GM23338 (cell line): ENCODE results near the gene USP49. TPM values are rescaled to one million over a fixed set of nuclear protein-coding genes. Genes with fewer than 3 reads are reported as not detected.

ENCODE experiments used
- ATAC-seq: fragments of 200-7000 bp; cut with Tn5 transposase; 3 replicates; pipeline ENCODE4 v1.9.1; 2020
- DNase-seq: peaks from one replicate; pipeline ENCODE4 v3.0.0-alpha.2; 2015; ENCODE audit warnings: low spot score
- H2AFZ ChIP-seq: fragments of 200-600 bp; sonication (generic); 2 replicates; pipeline ENCODE4 v1.8.0; 2016; ENCODE audit warnings: antibody characterized with exemption, mild to moderate bottlenecking, moderate library complexity
- H3F3A ChIP-seq: fragments of 200-600 bp; sonication (generic); replicated peaks from 2 replicates; pipeline ENCODE4 v1.8.0; 2017; ENCODE audit warnings: antibody characterized with exemption, mixed run types, low read depth
- H3K27ac ChIP-seq: fragments of 200-600 bp; sonication (generic); 2 replicates; pipeline ENCODE4 v1.6.1; 2016; ENCODE audit warnings: low read depth
- H3K27me3 ChIP-seq: fragments of 200-600 bp; sonication (generic); 2 replicates; pipeline ENCODE4 v1.8.0; 2016; ENCODE audit warnings: mild to moderate bottlenecking, mixed run types, moderate library complexity; ENCODE audit not compliant: insufficient read depth
- H3K36me3 ChIP-seq: fragments of 200-600 bp; sonication (generic); 2 replicates; pipeline ENCODE4 v1.8.0; 2016; ENCODE audit warnings: mild to moderate bottlenecking; ENCODE audit not compliant: insufficient read depth
- H3K4me1 ChIP-seq: fragments of 200-600 bp; sonication (generic); 2 replicates; pipeline ENCODE4 v1.8.0; 2016; ENCODE audit warnings: mild to moderate bottlenecking, moderate library complexity; ENCODE audit not compliant: insufficient read depth
- H3K4me2 ChIP-seq: fragments of 200-600 bp; sonication (generic); 2 replicates; pipeline ENCODE4 v1.7.1; 2017; ENCODE audit warnings: mixed run types
- H3K4me3 ChIP-seq: fragments of 200-600 bp; sonication (generic); 2 replicates; pipeline ENCODE4 v1.6.1; 2016; ENCODE audit warnings: mixed run types
- H3K79me2 ChIP-seq: fragments of 200-600 bp; sonication (generic); replicated peaks from 2 replicates; pipeline ENCODE4 v1.8.0; 2017; ENCODE audit warnings: mild to moderate bottlenecking; ENCODE audit not compliant: insufficient read depth
- H3K9me2 ChIP-seq: fragments of 200-600 bp; sonication (generic); 2 replicates; pipeline ENCODE4 v1.8.0; 2017; ENCODE audit not compliant: insufficient read depth
- H4K20me1 ChIP-seq: fragments of 200-600 bp; sonication (generic); replicated peaks from 2 replicates; pipeline ENCODE4 v1.8.0; 2017; ENCODE audit warnings: mild to moderate bottlenecking; ENCODE audit not compliant: insufficient read depth
- H3K27ac Mint-ChIP-seq: 2 replicates; pipeline ENCODE4 v1.8.0; 2020; ENCODE audit warnings: inconsistent platforms, mild to moderate bottlenecking, moderate library complexity, mixed read lengths
- H3K27me3 Mint-ChIP-seq: 3 replicates; pipeline ENCODE4 v1.8.0; 2022; ENCODE audit warnings: low read depth, mild to moderate bottlenecking, moderate library complexity, mixed read lengths, inconsistent platforms; ENCODE audit not compliant: insufficient read depth, poor library complexity
- H3K36me3 Mint-ChIP-seq: 3 replicates; pipeline ENCODE4 v1.8.0; 2021; ENCODE audit warnings: low read depth, mild to moderate bottlenecking, inconsistent platforms, moderate library complexity, mixed read lengths
- H3K4me1 Mint-ChIP-seq: 3 replicates; pipeline ENCODE4 v1.8.0; 2020; ENCODE audit warnings: mild to moderate bottlenecking, inconsistent platforms, mixed read lengths
- H3K4me3 Mint-ChIP-seq: 3 replicates; pipeline ENCODE4 v1.8.0; 2021; ENCODE audit warnings: moderate library complexity, mild to moderate bottlenecking, inconsistent platforms, mixed read lengths
- H3K9me3 Mint-ChIP-seq: 3 replicates; pipeline ENCODE4 v1.8.0; 2020; ENCODE audit warnings: moderate library complexity, mild to moderate bottlenecking, inconsistent platforms, mixed read lengths
- CREB1 ChIP-seq: fragments of 250-450 bp; sonication (Bioruptor Pico); IDR thresholded peaks from 2 replicates; pipeline ENCODE4 v1.5.0; 2020; ENCODE audit warnings: low read depth, mild to moderate bottlenecking, moderate library complexity
- CTCF ChIP-seq, 2 experiments: fragments of 200-600 bp in 1 of 2; sonication (generic) in 1 of 2; conservative IDR thresholded peaks; 2 replicates each; pipeline versions ENCODE4 v1.5.1 to v1.6.1; 2016 to 2017; ENCODE audit warnings: antibody characterized with exemption in 2 of 2, low read depth in 2 of 2, mild to moderate bottlenecking in 2 of 2, moderate library complexity in 1 of 2
- ETS1 ChIP-seq: IDR thresholded peaks from 2 replicates; pipeline ENCODE4 v1.6.1; 2016; ENCODE audit warnings: antibody characterized with exemption
- EZH2 ChIP-seq: fragments of 200-600 bp; sonication (generic); IDR thresholded peaks from one replicate; pipeline ENCODE4 v1.8.0; 2017; ENCODE audit warnings: antibody characterized with exemption, mild to moderate bottlenecking, low read depth; ENCODE audit not compliant: unreplicated experiment
- EZH2phosphoT487 ChIP-seq: fragments of 200-600 bp; sonication (generic); IDR thresholded peaks from one replicate; pipeline ENCODE4 v1.8.1; 2018; ENCODE audit warnings: antibody characterized with exemption; ENCODE audit not compliant: unreplicated experiment
- JUNB ChIP-seq: IDR thresholded peaks from one replicate; pipeline ENCODE4 v1.6.1; 2016; ENCODE audit warnings: antibody characterized with exemption; ENCODE audit not compliant: unreplicated experiment
- POLR2AphosphoS5 ChIP-seq: IDR thresholded peaks from 2 replicates; pipeline ENCODE4 v1.6.1; 2016; ENCODE audit warnings: antibody characterized with exemption, low read depth
- STAT1 ChIP-seq: IDR thresholded peaks from one replicate; pipeline ENCODE4 v1.6.1; 2016; ENCODE audit warnings: antibody characterized with exemption; ENCODE audit not compliant: unreplicated experiment
- ZNF114 ChIP-seq: fragments of 250-450 bp; sonication (Bioruptor Pico); IDR thresholded peaks from 2 replicates; pipeline ENCODE4 v1.5.0; 2020; ENCODE audit warnings: mild to moderate bottlenecking, moderate library complexity
- ZNF331 ChIP-seq: fragments of 250-450 bp; sonication (Bioruptor Pico); IDR thresholded peaks from 2 replicates; pipeline ENCODE4 v1.5.0; 2020; ENCODE audit warnings: low read depth, mild to moderate bottlenecking, moderate library complexity
- ZNF462 ChIP-seq: fragments of 250-450 bp; sonication (Bioruptor Pico); IDR thresholded peaks from 2 replicates; pipeline ENCODE4 v1.5.0; 2020; ENCODE audit warnings: mild to moderate bottlenecking, moderate library complexity
- polyA plus RNA-seq: library from polyadenylated mRNA; unstranded; fragments of >200 nt; fragmentation: Nextera tagmentation; extraction: Ambion mirVana; gene quantifications from 2 replicates; pipeline ENCODE4 v1.2.1, GENCODE V29; 2016
- total RNA-seq: library from RNA; depleted of rRNA; stranded (reverse); fragments of >200 nt; shearing (Covaris generic); gene quantifications from 2 replicates; pipeline ENCODE4 v1.2.3, GENCODE V29; 2014

The USP49 gene
- total and polyA plus RNA-seq, 2 experiments from 2014 or later: 5.9 to 21.5 TPM

GRCh38 chr6:41921712-41921998, 26.5 kb upstream of the USP49 start (continued):
- TF ChIP-seq STAT1: no peak
- TF ChIP-seq ZNF114: no peak
- no peak for TF ChIP-seq CREB1 (CRISPR knock-in tag)
- TF ChIP-seq EZH2phosphoT487: no peak
- TF ChIP-seq POLR2AphosphoS5: no peak
- no peak for TF ChIP-seq CTCF (conservative IDR thresholded peaks at IDR 0.05; ENCODE audit: low read depth in 2 of 2)

- Mint-ChIP-seq H3K4me3 (peak within 1 kb of the TSS; percentile 99), H3K27ac (peak within 1 kb of the TSS; percentile 100), H3K4me1 (peaks cover 19% of the 10 kb centered on the region), H3K9me3 (no peaks in the 10 kb centered on the region), H3K36me3 (peaks cover 41% of the 10 kb centered on the region), H3K27me3 (peaks cover 15% of the 10 kb centered on the region)
- DNase-seq (peak; percentile 97), ATAC-seq (peak; percentile 90)
- Histone ChIP-seq H2AFZ (peak within 1 kb of the TSS; percentile 97), H3K4me1 (peaks cover 15% of the 10 kb centered on the region), H3K27me3 (no peaks in the 10 kb centered on the region), H3K9me2 (no peaks in the 10 kb centered on the region), H3K27ac (peak within 1 kb of the TSS; percentile 97), H3K4me3 (peak within 1 kb of the TSS; percentile 75), H3F3A (peaks cover 9% of the 10 kb centered on the region), H3K36me3 (peaks cover 19% of the 10 kb centered on the region), H3K4me2 (peak within 1 kb of the TSS; percentile 88), H4K20me1 (peaks cover 32% of the 10 kb centered on the region), H3K79me2 (peaks cover 82% of the 10 kb centered on the region)
- TF ChIP-seq JUNB (no peak), ETS1 (no peak), POLR2AphosphoS5 (peak; percentile 80), ZNF331 (CRISPR knock-in tag) (no peak), ZNF462 (CRISPR knock-in tag) (no peak), CTCF (conservative IDR thresholded peaks at IDR 0.05; ENCODE audit: low read depth in 2 of 2) (peak; percentile 86 to 96), ZNF114 (no peak), STAT1 (no peak), EZH2 (no peak)
Measured at GRCh38 chr6:41920921-41921711, 25.9 kb upstream of the USP49 start, which contains the start of the genes BYSL and MED20. Gene BYSL, plus strand, starts transcription at chr6:41921499. Its CDS starts 64 bp downstream, at chr6:41921563. Gene MED20, minus strand, starts transcription at chr6:41921139. Its CDS starts 121 bp downstream, at chr6:41921018.
